ENCODE data around the gene ADNP2.

DNA sequence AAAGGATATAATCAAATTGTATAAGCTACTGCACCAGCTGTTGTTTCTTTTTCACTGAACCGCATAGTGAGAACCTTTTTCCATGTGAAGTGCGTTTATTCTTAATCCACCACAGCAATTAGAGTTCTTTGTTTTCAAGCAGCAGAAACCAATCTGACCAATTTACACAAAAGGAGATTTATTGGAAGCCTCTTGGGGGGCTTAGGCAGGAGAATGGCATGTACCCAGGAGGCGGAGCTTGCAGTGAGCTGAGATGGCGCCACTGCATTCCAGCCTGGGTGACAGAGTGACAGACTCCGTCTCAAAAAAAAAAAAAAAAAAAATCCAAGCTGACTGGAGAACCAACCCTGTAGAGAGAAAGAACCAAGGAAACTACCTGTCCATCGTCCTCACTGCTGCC is 10.0 kb downstream of the ADNP2 start:
- TF ChIP-seq, protein P1, sequence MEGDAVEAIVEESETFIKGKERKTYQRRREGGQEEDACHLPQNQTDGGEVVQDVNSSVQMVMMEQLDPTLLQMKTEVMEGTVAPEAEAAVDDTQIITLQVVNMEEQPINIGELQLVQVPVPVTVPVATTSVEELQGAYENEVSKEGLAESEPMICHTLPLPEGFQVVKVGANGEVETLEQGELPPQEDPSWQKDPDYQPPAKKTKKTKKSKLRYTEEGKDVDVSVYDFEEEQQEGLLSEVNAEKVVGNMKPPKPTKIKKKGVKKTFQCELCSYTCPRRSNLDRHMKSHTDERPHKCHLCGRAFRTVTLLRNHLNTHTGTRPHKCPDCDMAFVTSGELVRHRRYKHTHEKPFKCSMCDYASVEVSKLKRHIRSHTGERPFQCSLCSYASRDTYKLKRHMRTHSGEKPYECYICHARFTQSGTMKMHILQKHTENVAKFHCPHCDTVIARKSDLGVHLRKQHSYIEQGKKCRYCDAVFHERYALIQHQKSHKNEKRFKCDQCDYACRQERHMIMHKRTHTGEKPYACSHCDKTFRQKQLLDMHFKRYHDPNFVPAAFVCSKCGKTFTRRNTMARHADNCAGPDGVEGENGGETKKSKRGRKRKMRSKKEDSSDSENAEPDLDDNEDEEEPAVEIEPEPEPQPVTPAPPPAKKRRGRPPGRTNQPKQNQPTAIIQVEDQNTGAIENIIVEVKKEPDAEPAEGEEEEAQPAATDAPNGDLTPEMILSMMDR (IDR thresholded peaks at IDR 0.05; ENCODE audit: insufficient read depth, low read length) = no peak
- TF ChIP-seq POLR2AphosphoS5 (IDR thresholded peaks at IDR 0.05; ENCODE audit: low read depth) (no peak), GABPA (IDR thresholded peaks at IDR 0.05; ENCODE audit: low read depth) (no peak), SPI1 (IDR thresholded peaks at IDR 0.05; ENCODE audit: borderline replicate concordance, low read depth) (no peak)
- TF ChIP-seq, protein P2, sequence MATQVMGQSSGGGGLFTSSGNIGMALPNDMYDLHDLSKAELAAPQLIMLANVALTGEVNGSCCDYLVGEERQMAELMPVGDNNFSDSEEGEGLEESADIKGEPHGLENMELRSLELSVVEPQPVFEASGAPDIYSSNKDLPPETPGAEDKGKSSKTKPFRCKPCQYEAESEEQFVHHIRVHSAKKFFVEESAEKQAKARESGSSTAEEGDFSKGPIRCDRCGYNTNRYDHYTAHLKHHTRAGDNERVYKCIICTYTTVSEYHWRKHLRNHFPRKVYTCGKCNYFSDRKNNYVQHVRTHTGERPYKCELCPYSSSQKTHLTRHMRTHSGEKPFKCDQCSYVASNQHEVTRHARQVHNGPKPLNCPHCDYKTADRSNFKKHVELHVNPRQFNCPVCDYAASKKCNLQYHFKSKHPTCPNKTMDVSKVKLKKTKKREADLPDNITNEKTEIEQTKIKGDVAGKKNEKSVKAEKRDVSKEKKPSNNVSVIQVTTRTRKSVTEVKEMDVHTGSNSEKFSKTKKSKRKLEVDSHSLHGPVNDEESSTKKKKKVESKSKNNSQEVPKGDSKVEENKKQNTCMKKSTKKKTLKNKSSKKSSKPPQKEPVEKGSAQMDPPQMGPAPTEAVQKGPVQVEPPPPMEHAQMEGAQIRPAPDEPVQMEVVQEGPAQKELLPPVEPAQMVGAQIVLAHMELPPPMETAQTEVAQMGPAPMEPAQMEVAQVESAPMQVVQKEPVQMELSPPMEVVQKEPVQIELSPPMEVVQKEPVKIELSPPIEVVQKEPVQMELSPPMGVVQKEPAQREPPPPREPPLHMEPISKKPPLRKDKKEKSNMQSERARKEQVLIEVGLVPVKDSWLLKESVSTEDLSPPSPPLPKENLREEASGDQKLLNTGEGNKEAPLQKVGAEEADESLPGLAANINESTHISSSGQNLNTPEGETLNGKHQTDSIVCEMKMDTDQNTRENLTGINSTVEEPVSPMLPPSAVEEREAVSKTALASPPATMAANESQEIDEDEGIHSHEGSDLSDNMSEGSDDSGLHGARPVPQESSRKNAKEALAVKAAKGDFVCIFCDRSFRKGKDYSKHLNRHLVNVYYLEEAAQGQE (IDR thresholded peaks at IDR 0.05; ENCODE audit: insufficient replicate concordance, low read depth) = no peak
